Suprapubic skin (tissue), 3 donors: ENCODE results near the gene TPPP2.

Experiments used
- CTCF ChIP-seq, 2 donors: fragments of 200-600 bp in 1 of 2; fragments of 450-650 bp in 1 of 2; sonication (generic) in 1 of 2; IDR thresholded peaks; one replicate each; pipeline ENCODE4 v1.5.1; 2016 to 2019; ENCODE audit warnings: antibody characterized with exemption in 2 of 2, mild to moderate bottlenecking in 1 of 2, moderate library complexity in 1 of 2
- POLR2AphosphoS5 ChIP-seq, 3 donors: sonication (generic); formaldehyde crosslinking; IDR thresholded peaks; one replicate each; pipeline ENCODE4 v1.6.1; 2017; ENCODE audit warnings: antibody characterized with exemption in 3 of 3

GRCh38 chr14:21048638-21049037, 18.6 kb downstream of the TPPP2 start:
- TF ChIP-seq POLR2AphosphoS5 (IDR thresholded peaks at IDR 0.05) (no peak), CTCF (IDR thresholded peaks at IDR 0.05) (no peak)
